ENCODE results near the gene CACNA2D2.

DNA sequence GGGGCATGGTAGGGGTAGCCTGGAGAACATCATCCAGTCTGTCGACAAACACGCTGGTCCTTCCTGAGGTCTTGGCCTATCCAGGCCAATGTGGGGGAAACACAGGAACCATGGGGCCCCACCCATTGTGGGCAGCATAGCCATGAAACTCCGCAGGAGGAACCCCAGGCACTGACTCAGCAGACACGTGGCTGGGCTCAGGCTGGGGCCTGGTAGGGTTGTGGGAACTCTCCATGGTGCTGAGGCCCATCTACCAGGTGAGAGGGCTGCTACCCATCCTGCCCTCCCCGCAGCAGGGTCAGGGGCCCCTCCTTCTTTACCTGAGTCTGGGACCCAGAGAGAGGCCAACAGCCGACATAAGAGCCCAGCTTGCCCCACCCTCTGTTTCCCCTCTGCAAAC, 22.6 kb upstream of the CACNA2D2 start:
- TF ChIP-seq, protein P1, sequence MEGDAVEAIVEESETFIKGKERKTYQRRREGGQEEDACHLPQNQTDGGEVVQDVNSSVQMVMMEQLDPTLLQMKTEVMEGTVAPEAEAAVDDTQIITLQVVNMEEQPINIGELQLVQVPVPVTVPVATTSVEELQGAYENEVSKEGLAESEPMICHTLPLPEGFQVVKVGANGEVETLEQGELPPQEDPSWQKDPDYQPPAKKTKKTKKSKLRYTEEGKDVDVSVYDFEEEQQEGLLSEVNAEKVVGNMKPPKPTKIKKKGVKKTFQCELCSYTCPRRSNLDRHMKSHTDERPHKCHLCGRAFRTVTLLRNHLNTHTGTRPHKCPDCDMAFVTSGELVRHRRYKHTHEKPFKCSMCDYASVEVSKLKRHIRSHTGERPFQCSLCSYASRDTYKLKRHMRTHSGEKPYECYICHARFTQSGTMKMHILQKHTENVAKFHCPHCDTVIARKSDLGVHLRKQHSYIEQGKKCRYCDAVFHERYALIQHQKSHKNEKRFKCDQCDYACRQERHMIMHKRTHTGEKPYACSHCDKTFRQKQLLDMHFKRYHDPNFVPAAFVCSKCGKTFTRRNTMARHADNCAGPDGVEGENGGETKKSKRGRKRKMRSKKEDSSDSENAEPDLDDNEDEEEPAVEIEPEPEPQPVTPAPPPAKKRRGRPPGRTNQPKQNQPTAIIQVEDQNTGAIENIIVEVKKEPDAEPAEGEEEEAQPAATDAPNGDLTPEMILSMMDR (IDR thresholded peaks at IDR 0.05; ENCODE audit: control extremely low read depth in 1 of 3, insufficient read depth in 1 of 3, low read depth in 1 of 3, low read length in 3 of 3) = no peak
- TF ChIP-seq HDAC6 (IDR thresholded peaks at IDR 0.05; ENCODE audit: low read depth, low read length) (no peak), TAF1 (IDR thresholded peaks at IDR 0.05; ENCODE audit: low read depth, low read length) (no peak), ZNF274 (IDR thresholded peaks at IDR 0.05; ENCODE audit: borderline replicate concordance, extremely low read depth, low read length) (no peak), KDM4A (IDR thresholded peaks at IDR 0.05; ENCODE audit: low read depth, low read length, severe bottlenecking) (no peak), CHD2 (IDR thresholded peaks at IDR 0.05; ENCODE audit: low read length) (no peak), MAFK (IDR thresholded peaks at IDR 0.05; ENCODE audit: low read depth, low read length) (peak; percentile 78; the same call in 1 of the 2 replicates), POLR2AphosphoS5 (IDR thresholded peaks at IDR 0.05; ENCODE audit: low read depth, low read length) (no peak), EZH2 (IDR thresholded peaks at IDR 0.05; ENCODE audit: low read depth, low read length, severe bottlenecking) (no peak), BACH1 (IDR thresholded peaks at IDR 0.05; ENCODE audit: low read length) (peak; percentile 94), BRCA1 (IDR thresholded peaks at IDR 0.05; ENCODE audit: low read depth, low read length) (no peak), POLR2A (IDR thresholded peaks at IDR 0.05; ENCODE audit: control extremely low read depth in 1 of 2, low read depth in 2 of 2, low read length in 2 of 2) (no peak)

All from H1 (cell line).